A549 (cell line): ENCODE data around the gene NUMB. TPM values are rescaled to one million over a fixed set of nuclear protein-coding genes. Genes with fewer than 3 reads are reported as not detected.

Source experiments
- ATAC-seq, 2 experiments: fragments of 200-7000 bp in 1 of 2; fragments of >200 bp in 1 of 2; cut with Nextera tagmentation in 1 of 2; cut with Tn5 transposase in 1 of 2; 3 replicates each; pipeline versions ENCODE4 v1.8.0 to v1.9.1; 2018 to 2020; ENCODE audit warnings: mild to moderate bottlenecking in 1 of 2, moderate library complexity in 1 of 2
- CTCF ChIA-PET: fragments of 300-600 bp; sonication (Branson Sonifier 250); formaldehyde crosslinking; extraction: SDS; loops from one replicate; lab custom pipeline; 2021; ENCODE audit warnings: antibody characterized with exemption, inconsistent platforms; lab: Yijun Ruan, JAX
- POLR2A ChIA-PET: fragments of 350-600 bp; formaldehyde crosslinking; extraction: SDS; loops from one replicate; lab custom pipeline; 2021; ENCODE audit warnings: antibody characterized with exemption, inconsistent platforms; lab: Yijun Ruan, JAX
- DNase-seq, 2 experiments: peaks; one replicate each; pipeline versions ENCODE4 v3.0.0 to v3.0.0-alpha.2; 2011 to 2016; ENCODE audit warnings: low read depth in 1 of 2, low spot score in 1 of 2
- FAIRE-seq: peaks from 2 replicates; lab custom pipeline; 2011; peaks lifted over from hg19 to GRCh38; lab: Jason Lieb, UNC
- H3K27ac ChIP-seq, 2 experiments: fragments of >200 bp; sonication (Bioruptor Twin); formaldehyde crosslinking; 3 replicates each; pipeline ENCODE4 v1.5.1; 2016 to 2017
- H3K4me1 ChIP-seq: fragments of >200 bp; sonication (Bioruptor Twin); formaldehyde crosslinking; 3 replicates; pipeline ENCODE4 v1.6.1; 2016
- H3K4me2 ChIP-seq: fragments of >200 bp; sonication (Bioruptor Twin); formaldehyde crosslinking; 3 replicates; pipeline ENCODE4 v1.6.1; 2016
- H3K4me3 ChIP-seq: fragments of >200 bp; sonication (Bioruptor Twin); formaldehyde crosslinking; 3 replicates; pipeline ENCODE4 v1.5.1; 2016
- H3K9me3 ChIP-seq: fragments of >200 bp; sonication (Bioruptor Twin); formaldehyde crosslinking; 3 replicates; pipeline ENCODE4 v1.6.1; 2016
- CBX2 ChIP-seq: fragments of 200-600 bp; sonication (generic); IDR thresholded peaks from 2 replicates; pipeline ENCODE4 v1.6.1; 2016; ENCODE audit warnings: low read depth, mild to moderate bottlenecking, borderline replicate concordance
- CEBPB ChIP-seq, 2 experiments: fragments of >200 bp in 1 of 2; sonication (Bioruptor Twin) in 1 of 2; formaldehyde crosslinking in 1 of 2; IDR thresholded peaks; 2 replicates each; pipeline ENCODE4 v1.6.1; 2012 to 2016
- ESRRA ChIP-seq: fragments of 150-350 bp; IDR thresholded peaks from 2 replicates; pipeline ENCODE4 v1.6.1; 2014; ENCODE audit warnings: mild to moderate bottlenecking, low read length, borderline replicate concordance
- FOSL2 ChIP-seq, 2 experiments: fragments of 450-650 bp in 1 of 2; fragments of >200 bp in 1 of 2; sonication (Bioruptor Twin) in 1 of 2; formaldehyde crosslinking; IDR thresholded peaks; 2 replicates each; pipeline versions ENCODE4 v1.5.0 to v1.6.1; 2016 to 2020; ENCODE audit warnings: mild to moderate bottlenecking in 1 of 2, moderate library complexity in 1 of 2
- FOXS1 ChIP-seq: fragments of 250-450 bp; sonication (Bioruptor Pico); IDR thresholded peaks from 2 replicates; pipeline ENCODE4 v1.5.0; 2020; ENCODE audit warnings: mild to moderate bottlenecking, moderate library complexity
- GATA3 ChIP-seq: IDR thresholded peaks from 2 replicates; pipeline ENCODE4 v1.6.1; 2012; ENCODE audit warnings: borderline replicate concordance
- HDAC2 ChIP-seq: fragments of 200-600 bp; sonication (generic); IDR thresholded peaks from 2 replicates; pipeline ENCODE4 v1.6.1; 2016
- HMGXB4 ChIP-seq: fragments of 250-450 bp; sonication (Bioruptor Pico); IDR thresholded peaks from 2 replicates; pipeline ENCODE4 v1.5.0; 2021; ENCODE audit warnings: mild to moderate bottlenecking, moderate library complexity, borderline replicate concordance
- HOXA7 ChIP-seq: fragments of 250-450 bp; sonication (Bioruptor Pico); IDR thresholded peaks from 2 replicates; pipeline ENCODE4 v1.5.0; 2020; ENCODE audit warnings: mild to moderate bottlenecking, moderate library complexity
- HOXB5 ChIP-seq: fragments of 250-450 bp; sonication (Bioruptor Pico); IDR thresholded peaks from 2 replicates; pipeline ENCODE4 v1.5.0; 2020; ENCODE audit warnings: mild to moderate bottlenecking, moderate library complexity
- KDM1A ChIP-seq: fragments of 200-600 bp; sonication (generic); IDR thresholded peaks from 2 replicates; pipeline ENCODE4 v1.6.1; 2016; ENCODE audit warnings: low read depth, mild to moderate bottlenecking
- MAZ ChIP-seq: fragments of 150-350 bp; IDR thresholded peaks from 2 replicates; pipeline ENCODE4 v1.6.1; 2014; ENCODE audit warnings: antibody characterized with exemption, low read depth, low read length, borderline replicate concordance
- PBX3 ChIP-seq: IDR thresholded peaks from 2 replicates; pipeline ENCODE4 v1.6.1; 2012
- PHF8 ChIP-seq: fragments of 200-600 bp; sonication (generic); IDR thresholded peaks from 2 replicates; pipeline ENCODE4 v1.6.1; 2016; ENCODE audit warnings: low read depth, mild to moderate bottlenecking, antibody characterized with exemption, moderate library complexity, borderline replicate concordance
- RARB ChIP-seq: fragments of 250-450 bp; sonication (Bioruptor Pico); IDR thresholded peaks from 2 replicates; pipeline ENCODE4 v1.8.0; 2021; ENCODE audit warnings: mild to moderate bottlenecking, moderate library complexity
- SREBF2 ChIP-seq: fragments of 450-650 bp; IDR thresholded peaks from 2 replicates; pipeline ENCODE4 v1.6.1; 2014; ENCODE audit warnings: mild to moderate bottlenecking, moderate library complexity
- TP53 ChIP-seq: fragments of 250-450 bp; sonication (Bioruptor Pico); IDR thresholded peaks from 2 replicates; pipeline ENCODE4 v1.5.0; 2021; ENCODE audit warnings: mild to moderate bottlenecking, moderate library complexity
- ZNF302 ChIP-seq: fragments of 250-450 bp; sonication (Bioruptor Pico); IDR thresholded peaks from 2 replicates; pipeline ENCODE4 v1.9.0; 2021; ENCODE audit warnings: inconsistent platforms, mild to moderate bottlenecking, moderate library complexity
- WGBS: methylation state at CpG from one replicate; pipeline ENCODE4 v1.1.6; 2017; ENCODE audit errors: missing lambda C conversion rate; 5-methylcytosine and 5-hydroxymethylcytosine counted together
- polyA plus RNA-seq, 4 experiments: library from polyadenylated mRNA; depleted of rRNA in 3 of 4; stranded (reverse); fragments of >200 nt; fragmentation: RNase III in 1 of 4; extraction: RNeasy Plus Mini Kit Qiagen cat#74134 plus additional on column Dnase treatment in 1 of 4; gene quantifications; 2 replicates in 3 of 4; 3 replicates in 1 of 4; pipeline ENCODE4 v1.2.3, GENCODE V29; 2011 to 2017
- TF ChIP-seq, protein P1 (sequence below): fragments of 150-350 bp; IDR thresholded peaks from 2 replicates; pipeline ENCODE4 v1.6.1; 2014; ENCODE audit warnings: low read depth, mild to moderate bottlenecking, low read length
- TF ChIP-seq, protein P2 (sequence below): fragments of 200-600 bp; sonication (generic); IDR thresholded peaks from 2 replicates; pipeline ENCODE4 v1.6.1; 2016; ENCODE audit warnings: antibody characterized with exemption, mild to moderate bottlenecking, moderate library complexity

The NUMB gene
- polyA plus RNA-seq, 2 of the 4 experiments (the other 2 are of a cell fraction), result 40.8 to 151 TPM

- no peak for DNase-seq
- CTCF ChIA-PET, result interaction anchor here (0.8 to 1.1 kb wide), 2 partner anchors 10 to 43 kb away, joined by 4 to 5 read pairs; no protein-coding TSS in a partner anchor
- ATAC-seq, result no peak
- no peak for FAIRE-seq
- no peaks in the 10 kb centered on the region for H3K9me3 ChIP-seq
- POLR2A ChIA-PET, result no interaction called here
- no peak overlapping the region for H3K4me3 ChIP-seq
- H3K27ac ChIP-seq, result no peak overlapping the region
- H3K4me2 ChIP-seq, result no peak overlapping the region
- TF ChIP-seq, protein P1, sequence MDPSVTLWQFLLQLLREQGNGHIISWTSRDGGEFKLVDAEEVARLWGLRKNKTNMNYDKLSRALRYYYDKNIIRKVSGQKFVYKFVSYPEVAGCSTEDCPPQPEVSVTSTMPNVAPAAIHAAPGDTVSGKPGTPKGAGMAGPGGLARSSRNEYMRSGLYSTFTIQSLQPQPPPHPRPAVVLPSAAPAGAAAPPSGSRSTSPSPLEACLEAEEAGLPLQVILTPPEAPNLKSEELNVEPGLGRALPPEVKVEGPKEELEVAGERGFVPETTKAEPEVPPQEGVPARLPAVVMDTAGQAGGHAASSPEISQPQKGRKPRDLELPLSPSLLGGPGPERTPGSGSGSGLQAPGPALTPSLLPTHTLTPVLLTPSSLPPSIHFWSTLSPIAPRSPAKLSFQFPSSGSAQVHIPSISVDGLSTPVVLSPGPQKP, result no peak
- TF ChIP-seq HDAC2 (no peak), HMGXB4 (CRISPR knock-in tag) (no peak), KDM1A (no peak), CBX2 (no peak), CEBPB (IDR thresholded peaks at IDR 0.05) (no peak), FOXS1 (CRISPR knock-in tag) (no peak), HOXA7 (CRISPR knock-in tag) (no peak), TP53 (CRISPR knock-in tag) (no peak), ZNF302 (CRISPR knock-in tag) (no peak), ESRRA (no peak), SREBF2 (no peak), FOSL2 (IDR thresholded peaks at IDR 0.05) (no peak), FOSL2 (CRISPR knock-in tag; IDR thresholded peaks at IDR 0.05) (no peak), PBX3 (no peak), RARB (no peak), PHF8 (no peak), HOXB5 (CRISPR knock-in tag) (no peak), GATA3 (no peak), MAZ (no peak)
- TF ChIP-seq, protein P2, sequence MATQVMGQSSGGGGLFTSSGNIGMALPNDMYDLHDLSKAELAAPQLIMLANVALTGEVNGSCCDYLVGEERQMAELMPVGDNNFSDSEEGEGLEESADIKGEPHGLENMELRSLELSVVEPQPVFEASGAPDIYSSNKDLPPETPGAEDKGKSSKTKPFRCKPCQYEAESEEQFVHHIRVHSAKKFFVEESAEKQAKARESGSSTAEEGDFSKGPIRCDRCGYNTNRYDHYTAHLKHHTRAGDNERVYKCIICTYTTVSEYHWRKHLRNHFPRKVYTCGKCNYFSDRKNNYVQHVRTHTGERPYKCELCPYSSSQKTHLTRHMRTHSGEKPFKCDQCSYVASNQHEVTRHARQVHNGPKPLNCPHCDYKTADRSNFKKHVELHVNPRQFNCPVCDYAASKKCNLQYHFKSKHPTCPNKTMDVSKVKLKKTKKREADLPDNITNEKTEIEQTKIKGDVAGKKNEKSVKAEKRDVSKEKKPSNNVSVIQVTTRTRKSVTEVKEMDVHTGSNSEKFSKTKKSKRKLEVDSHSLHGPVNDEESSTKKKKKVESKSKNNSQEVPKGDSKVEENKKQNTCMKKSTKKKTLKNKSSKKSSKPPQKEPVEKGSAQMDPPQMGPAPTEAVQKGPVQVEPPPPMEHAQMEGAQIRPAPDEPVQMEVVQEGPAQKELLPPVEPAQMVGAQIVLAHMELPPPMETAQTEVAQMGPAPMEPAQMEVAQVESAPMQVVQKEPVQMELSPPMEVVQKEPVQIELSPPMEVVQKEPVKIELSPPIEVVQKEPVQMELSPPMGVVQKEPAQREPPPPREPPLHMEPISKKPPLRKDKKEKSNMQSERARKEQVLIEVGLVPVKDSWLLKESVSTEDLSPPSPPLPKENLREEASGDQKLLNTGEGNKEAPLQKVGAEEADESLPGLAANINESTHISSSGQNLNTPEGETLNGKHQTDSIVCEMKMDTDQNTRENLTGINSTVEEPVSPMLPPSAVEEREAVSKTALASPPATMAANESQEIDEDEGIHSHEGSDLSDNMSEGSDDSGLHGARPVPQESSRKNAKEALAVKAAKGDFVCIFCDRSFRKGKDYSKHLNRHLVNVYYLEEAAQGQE, result no peak
- H3K4me1 ChIP-seq, result no peaks in the 10 kb centered on the region
- WGBS, result 93% methylated on average over 1 of the region's 1 CpG
Observed at GRCh38 chr14:73338551-73338950, 119.8 kb downstream of the NUMB start.
